IPS-15b (cell line): ENCODE results near the gene BBC3.

Source experiments
- H3K27me3 ChIP-seq: one replicate; pipeline ENCODE4 v1.6.1; 2013; ENCODE audit warnings: low read length; ENCODE audit not compliant: control insufficient read depth, insufficient read depth
- H3K36me3 ChIP-seq: one replicate; pipeline ENCODE4 v1.6.1; 2013; ENCODE audit warnings: low read length; ENCODE audit not compliant: control insufficient read depth, insufficient read depth
- H3K4me1 ChIP-seq: one replicate; pipeline ENCODE4 v1.6.1; 2013; ENCODE audit warnings: mild to moderate bottlenecking, low read length; ENCODE audit not compliant: control insufficient read depth, insufficient read depth
- H3K4me3 ChIP-seq: one replicate; pipeline ENCODE4 v1.5.1; 2013; ENCODE audit warnings: low read depth, low read length
- H3K9ac ChIP-seq: one replicate; pipeline ENCODE4 v1.6.1; 2013; ENCODE audit warnings: low read depth, mild to moderate bottlenecking, low read length
- H3K9me3 ChIP-seq: one replicate; pipeline ENCODE4 v1.6.1; 2013; ENCODE audit warnings: mild to moderate bottlenecking, low read length; ENCODE audit not compliant: control insufficient read depth, insufficient read depth

The BBC3 gene

DNA sequence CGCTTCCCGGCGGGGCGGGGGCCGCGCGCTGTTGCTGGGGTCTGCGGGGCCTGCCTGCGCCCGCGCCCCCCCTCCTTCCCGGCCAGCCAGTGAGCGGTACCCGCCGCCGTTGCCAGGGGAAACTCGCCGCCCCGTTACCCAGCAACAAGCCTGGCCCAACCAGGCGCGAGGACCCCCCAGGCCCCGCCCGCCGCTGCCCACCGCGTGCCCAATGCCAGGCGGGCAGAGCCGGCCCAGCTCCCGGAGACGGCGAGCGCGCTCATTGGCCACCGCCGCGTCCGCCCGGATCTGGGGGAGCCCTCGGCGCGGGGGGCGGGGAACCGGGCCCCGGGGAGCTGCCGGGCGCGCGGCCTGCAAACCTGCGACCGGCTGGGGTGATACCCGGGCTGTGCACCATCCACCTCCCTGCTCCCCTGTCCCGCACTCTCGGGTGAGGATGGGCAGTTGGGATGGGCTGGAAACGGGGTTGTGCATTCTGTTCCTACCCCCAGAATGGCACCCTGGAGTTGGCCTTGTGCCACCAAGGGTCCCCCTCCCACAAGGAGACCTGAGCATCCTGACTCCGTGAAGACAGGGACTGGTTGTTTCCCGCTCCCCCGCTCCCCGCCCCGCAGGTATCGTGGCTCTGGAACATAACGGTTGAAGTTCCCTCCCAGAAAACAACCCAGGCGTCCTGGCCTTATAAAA is 8.8 kb upstream of the BBC3 start:
- Histone ChIP-seq H3K4me3 (peak overlapping the region; percentile 52), H3K4me1 (peaks cover 6% of the 10 kb centered on the region), H3K36me3 (no peaks in the 10 kb centered on the region), H3K9ac (no peak overlapping the region), H3K9me3 (no peaks in the 10 kb centered on the region), H3K27me3 (peaks cover 37% of the 10 kb centered on the region)

DNA sequence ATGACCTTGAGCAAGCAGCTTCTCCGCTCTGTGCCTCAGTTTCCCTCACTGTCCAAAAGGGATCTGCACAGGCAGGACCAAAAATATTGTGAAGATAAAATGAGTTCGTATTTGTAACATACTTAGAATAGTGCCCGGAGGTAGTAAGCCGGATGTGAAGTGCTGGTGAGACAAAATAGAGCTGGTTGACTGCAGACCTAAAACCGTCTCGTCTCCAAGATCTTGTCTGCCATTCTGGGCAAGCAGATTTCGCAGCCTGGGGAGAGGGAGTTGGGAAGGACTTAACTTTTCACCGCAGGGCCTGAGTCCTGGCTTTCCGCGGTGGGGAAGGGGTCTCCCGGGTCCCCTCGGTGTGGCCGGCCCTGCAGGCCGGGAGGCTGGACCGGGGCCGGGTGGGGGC is 8.2 kb upstream of the BBC3 start:
- Histone ChIP-seq H3K9ac (no peak overlapping the region), H3K9me3 (no peaks in the 10 kb centered on the region), H3K36me3 (no peaks in the 10 kb centered on the region), H3K4me3 (peak overlapping the region; percentile 39), H3K27me3 (peaks cover 37% of the 10 kb centered on the region), H3K4me1 (peaks cover 6% of the 10 kb centered on the region)

DNA sequence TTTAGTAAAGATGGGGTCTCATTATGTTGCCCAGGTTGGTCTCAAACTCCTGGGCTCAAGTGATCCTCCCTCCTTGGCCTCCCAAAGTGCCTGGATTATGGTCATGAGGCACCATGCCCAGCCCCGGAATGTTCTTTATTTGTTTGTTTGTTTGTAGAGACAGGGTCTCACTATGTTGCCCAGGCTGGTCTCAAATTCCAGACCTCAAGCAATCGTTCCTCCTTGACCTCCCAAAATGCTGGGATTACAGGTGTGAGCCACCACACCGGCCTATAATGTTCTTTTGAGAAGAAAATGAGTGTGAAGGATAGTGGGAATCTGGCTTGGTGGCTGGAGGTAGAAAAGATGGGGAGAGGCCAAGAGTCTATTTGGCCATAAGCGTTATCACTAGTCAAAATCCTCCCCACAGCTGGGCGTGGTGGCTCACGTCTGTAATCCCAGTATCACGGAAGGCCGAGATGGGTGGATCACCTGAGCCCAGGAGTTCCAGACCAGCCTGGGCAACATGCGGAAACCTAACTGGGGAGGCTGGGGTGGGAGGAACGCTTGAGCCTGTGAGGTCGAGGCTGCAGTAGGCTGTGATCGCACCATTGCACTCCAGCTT is 5.2 kb upstream of the BBC3 start:
- no peak overlapping the region for H3K4me3 ChIP-seq
- no peak overlapping the region for H3K9ac ChIP-seq
- H3K27me3 ChIP-seq = peaks cover 17% of the 10 kb centered on the region
- no peaks in the 10 kb centered on the region for H3K36me3 ChIP-seq
- no peaks in the 10 kb centered on the region for H3K9me3 ChIP-seq
- H3K4me1 ChIP-seq = peaks cover 8% of the 10 kb centered on the region

DNA sequence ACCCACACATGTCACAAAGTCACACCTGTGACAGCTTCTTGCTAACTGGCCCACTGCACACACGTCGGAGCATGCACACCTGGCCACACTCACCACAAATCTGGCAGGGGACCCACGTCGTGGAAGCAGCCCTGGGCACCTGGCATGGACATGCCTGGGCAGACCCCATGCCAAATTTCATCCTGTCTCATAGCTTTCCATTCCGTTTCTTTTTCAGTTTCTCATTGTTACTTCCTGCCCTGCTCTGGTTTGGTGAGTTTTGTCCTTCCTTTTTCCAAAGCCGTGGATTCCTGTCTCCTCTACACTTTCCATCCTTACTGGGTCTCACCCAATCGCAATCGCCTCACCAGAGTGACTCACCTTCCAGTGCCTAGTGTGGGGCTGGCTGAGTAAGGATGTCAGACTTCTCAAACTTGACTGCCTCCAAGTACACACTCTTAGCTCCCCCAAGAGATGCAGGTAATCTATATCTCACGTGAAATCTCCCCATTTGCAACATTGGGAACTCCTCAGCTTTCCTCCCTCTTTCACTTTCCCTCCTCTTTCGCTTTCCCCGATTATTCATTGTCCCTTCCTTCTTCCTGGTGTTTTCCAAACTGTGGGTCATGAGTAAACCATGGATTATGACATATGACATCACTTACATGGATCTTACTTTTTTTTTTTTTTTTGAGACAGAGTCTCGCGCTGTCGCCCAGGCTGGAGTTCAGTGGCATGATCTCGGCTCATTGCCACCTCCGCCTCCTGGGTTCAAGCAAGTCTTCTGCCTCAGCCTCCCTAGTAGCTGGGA is 1.6 kb upstream of the BBC3 start:
- Histone ChIP-seq H3K9me3 (no peaks in the 10 kb centered on the region), H3K4me1 (peaks cover 8% of the 10 kb centered on the region), H3K36me3 (no peaks in the 10 kb centered on the region), H3K9ac (no peak overlapping the region), H3K4me3 (no peak overlapping the region), H3K27me3 (no peaks in the 10 kb centered on the region)

DNA sequence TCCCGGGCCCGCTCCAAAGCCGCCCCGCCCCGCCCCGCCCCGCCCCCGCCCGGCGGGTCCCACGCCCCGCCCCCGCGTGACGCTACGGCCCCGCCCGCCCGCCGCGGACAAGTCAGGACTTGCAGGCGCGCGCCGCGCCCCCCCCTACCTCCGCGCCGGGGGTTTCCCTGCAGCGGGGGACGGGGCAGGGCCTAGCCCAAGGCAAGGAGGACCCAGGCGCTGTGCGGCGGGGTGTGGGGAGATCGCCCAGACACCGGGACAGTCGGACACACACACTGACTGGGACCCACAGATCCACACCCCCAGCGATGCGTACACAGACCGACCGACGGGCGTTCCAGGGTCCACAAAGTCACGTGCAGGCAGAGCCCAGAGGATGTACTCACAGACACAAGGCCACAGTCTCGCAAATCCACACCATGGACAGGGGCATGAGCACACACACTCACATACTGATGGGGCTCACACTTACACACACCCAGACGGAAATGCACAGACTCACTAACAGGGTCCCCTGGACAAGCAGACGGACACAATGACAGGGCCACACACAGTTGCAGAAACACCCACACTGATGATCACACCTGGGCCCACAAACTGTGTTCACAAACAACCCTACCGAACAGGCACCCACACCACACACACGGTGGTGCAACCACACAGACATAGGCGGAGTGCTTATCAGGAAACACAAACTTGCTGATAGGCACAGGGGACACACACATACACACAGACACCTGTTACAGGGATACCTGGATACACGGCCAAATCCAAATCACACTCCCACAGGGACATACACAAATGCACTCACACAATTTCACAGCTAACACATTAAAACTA is 436 bp upstream of the BBC3 start:
- H3K27me3 ChIP-seq = no peaks in the 10 kb centered on the region
- H3K4me3 ChIP-seq = peak overlapping the region; percentile 54
- H3K9ac ChIP-seq = peak overlapping the region; percentile 57
- H3K36me3 ChIP-seq = no peaks in the 10 kb centered on the region
- peaks cover 10% of the 10 kb centered on the region for H3K4me1 ChIP-seq
- H3K9me3 ChIP-seq = no peaks in the 10 kb centered on the region

DNA sequence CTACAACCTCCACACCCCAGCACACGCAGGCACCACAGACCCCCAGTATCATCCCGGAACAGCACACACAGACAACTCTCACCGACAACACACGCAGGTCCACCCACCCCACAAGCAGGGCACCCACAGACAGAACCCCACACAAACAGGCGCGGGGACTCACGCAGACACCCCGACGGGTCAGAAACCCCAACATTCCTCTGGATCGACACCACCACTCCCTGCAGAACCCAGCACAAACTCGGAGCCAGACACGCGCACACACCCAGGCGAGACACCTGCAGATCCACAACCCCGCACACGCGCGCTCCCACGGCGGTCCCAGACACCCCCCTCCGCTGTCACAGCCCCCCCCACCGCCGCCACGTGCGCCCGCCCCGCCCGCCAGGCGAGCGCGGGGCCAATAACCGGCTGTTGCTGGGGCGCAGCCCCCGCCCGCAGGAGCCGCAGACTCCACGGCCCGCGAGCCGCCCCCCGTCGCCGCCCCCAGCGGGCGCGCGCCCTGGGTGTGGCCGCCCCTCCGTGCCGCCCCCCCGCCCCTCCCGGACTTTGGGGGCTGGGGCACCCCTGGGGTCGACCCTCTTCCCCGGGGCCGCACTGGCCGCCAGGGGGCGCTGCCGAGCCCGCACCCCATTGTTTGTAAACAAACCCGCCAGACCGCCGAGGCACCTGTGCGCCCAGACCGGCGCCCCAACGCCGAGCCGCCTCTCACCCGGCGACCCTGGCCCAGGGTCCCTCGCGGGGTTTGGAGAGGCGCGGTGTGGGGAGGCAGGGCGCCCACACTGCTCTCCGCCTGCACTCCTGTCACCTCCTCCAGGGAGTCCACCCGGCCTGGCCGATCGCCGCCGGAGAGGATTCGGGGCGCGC is 712 bp downstream of the BBC3 start:
- Histone ChIP-seq H3K36me3 (no peaks in the 10 kb centered on the region), H3K4me3 (peak overlapping the region; percentile 80), H3K9ac (peak overlapping the region; percentile 30), H3K9me3 (no peaks in the 10 kb centered on the region), H3K27me3 (no peaks in the 10 kb centered on the region), H3K4me1 (peaks cover 15% of the 10 kb centered on the region)

DNA sequence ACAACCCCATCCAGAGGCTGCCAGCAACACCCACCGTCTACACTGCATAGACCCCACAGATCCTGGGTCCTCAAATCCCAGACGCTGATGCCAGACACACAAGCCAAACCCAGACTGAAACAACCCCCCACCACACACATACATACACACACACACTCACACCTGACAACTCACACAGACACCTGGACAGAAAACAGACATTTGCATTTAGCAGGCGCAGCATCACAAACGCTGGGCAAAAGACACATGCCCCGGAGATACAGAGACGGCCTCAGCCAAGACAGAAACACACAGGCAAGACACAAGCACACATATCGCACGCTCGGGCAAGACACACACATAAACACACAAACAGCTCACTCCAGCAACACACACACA is 1.3 kb downstream of the BBC3 start:
- no peaks in the 10 kb centered on the region for H3K27me3 ChIP-seq
- H3K9ac ChIP-seq = peak overlapping the region; percentile 30
- H3K9me3 ChIP-seq = no peaks in the 10 kb centered on the region
- peaks cover 15% of the 10 kb centered on the region for H3K4me1 ChIP-seq
- peak overlapping the region; percentile 80 for H3K4me3 ChIP-seq
- H3K36me3 ChIP-seq = no peaks in the 10 kb centered on the region

DNA sequence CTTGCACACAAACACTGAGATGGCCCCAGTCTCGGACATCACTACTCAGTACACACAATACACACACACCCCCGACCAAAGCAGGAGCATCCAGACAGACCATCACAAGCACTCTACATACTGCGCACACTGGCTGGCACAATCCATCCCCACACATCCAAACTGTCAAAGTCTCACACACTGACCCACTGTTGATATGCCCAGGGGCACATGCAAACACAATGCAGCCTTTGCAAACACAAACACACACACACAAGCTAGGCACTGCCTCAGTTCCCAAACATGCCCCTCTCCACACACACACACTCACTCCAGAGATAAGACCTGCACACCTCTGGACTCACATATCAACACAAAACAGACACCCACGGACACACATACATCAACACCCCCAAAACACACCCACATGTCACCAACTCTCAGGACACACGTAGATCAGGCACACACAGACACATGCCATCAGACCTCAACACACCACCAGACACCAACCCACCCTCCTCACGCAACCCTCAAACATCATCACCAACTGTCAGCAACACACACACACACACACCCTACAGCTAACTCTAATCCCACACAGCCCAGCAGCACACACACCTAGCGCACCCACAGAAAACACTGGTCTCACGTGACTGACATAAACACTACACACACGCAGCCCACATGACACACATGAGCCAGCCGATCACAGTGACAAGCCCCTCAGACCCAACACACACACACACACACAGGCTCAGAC is 1.9 kb downstream of the BBC3 start:
- H3K27me3 ChIP-seq = no peaks in the 10 kb centered on the region
- H3K4me1 ChIP-seq = peaks cover 15% of the 10 kb centered on the region
- H3K36me3 ChIP-seq = no peaks in the 10 kb centered on the region
- peak overlapping the region; percentile 80 for H3K4me3 ChIP-seq
- H3K9ac ChIP-seq = no peak overlapping the region
- no peaks in the 10 kb centered on the region for H3K9me3 ChIP-seq

DNA sequence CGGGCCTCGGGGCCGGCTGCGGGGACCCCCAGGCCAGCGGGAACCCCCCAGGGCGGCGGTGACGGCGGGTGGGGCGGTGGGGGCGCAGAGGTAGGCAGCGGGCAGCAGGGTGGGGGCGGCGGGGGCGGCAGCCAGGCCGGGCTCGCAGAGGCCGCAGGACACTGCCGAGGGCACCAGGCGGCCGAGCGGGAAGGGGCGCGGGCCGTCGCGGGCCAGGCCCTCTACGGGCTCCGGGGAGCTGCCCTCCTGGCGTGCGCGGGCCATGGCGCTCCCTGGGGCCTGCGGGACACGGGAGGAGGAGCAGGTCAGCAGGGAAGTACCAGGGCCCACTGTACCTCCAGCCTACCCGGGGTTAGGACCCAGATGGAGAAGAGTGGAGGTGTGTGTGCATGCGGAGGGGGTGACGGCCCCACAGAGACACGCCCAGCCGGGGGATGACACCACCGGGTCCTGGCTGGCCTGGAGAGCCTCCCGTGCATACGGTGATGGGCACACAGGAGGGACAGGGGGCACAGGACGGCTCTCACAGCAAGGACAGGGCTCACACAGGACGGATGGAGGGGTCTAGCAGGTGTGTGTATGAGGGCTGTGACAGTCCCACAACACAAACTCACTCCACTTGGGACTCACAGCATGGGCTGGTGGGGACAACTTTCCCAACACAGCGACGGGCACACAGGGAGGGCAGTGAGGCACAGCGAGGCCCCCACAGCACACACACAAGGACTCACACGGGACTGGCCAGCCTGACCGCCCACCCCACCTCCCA is 2.6 kb downstream of the BBC3 start:
- peaks cover 4% of the 10 kb centered on the region for H3K36me3 ChIP-seq
- no peaks in the 10 kb centered on the region for H3K27me3 ChIP-seq
- H3K9ac ChIP-seq = peak overlapping the region; percentile 29
- H3K4me1 ChIP-seq = peaks cover 15% of the 10 kb centered on the region
- H3K9me3 ChIP-seq = no peaks in the 10 kb centered on the region
- H3K4me3 ChIP-seq = peak overlapping the region; percentile 80
